GM12874 (cell line): Measurements from ENCODE around the gene RASA2.
A peak's percentile ranks its signal among the peaks of the same experiment; 100 is the strongest.

Experiments
- TF ChIP-seq, protein P1 (sequence below): IDR thresholded peaks from 2 replicates; pipeline ENCODE4 v1.5.1; 2011; ENCODE audit warnings: low read depth, mild to moderate bottlenecking, control low read depth, low read length, moderate library complexity; ENCODE audit not compliant: insufficient read depth

The RASA2 gene

DNA sequence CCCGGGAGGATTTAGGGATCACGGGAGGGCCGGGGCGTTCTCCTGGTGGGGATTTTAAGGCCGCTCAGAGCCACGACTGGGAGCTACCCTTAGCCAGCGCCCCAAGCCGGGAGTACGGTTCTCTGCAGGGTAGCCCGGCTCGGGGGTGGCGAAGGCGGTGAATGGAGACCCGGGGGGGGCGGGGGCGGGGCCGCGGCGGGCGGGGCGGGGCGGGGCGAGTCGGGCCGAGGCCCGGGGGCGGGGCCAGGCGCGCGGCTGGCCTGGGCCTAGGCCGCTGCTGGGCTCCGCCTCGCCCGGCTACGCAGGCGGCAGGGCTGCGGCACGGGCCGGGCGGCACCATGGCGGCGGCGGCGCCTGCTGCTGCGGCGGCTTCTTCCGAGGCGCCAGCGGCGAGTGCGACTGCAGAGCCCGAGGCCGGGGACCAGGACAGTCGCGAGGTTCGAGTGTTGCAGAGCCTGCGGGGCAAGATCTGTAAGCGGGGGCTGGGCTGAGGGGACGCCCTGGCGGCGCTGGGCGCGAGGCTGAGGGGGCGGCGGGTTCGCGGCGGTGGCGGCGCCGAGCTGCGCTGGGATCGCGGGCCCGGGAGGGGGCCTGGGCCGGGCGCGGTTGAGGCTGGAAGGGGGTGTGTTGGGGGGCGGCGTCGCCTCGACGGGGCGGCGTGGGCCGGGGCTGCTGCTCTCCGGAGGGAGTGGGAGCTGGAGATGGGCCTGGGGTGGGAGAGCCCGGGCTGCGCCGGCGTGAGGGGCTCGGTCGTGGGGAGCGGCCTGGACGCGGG is at the start of gene RASA2:
Gene RASA2, plus strand, starts transcription at position 282 of the 775 bp plus-strand sequence. Its CDS starts 57 bp downstream, at position 339.
- TF ChIP-seq, protein P1, sequence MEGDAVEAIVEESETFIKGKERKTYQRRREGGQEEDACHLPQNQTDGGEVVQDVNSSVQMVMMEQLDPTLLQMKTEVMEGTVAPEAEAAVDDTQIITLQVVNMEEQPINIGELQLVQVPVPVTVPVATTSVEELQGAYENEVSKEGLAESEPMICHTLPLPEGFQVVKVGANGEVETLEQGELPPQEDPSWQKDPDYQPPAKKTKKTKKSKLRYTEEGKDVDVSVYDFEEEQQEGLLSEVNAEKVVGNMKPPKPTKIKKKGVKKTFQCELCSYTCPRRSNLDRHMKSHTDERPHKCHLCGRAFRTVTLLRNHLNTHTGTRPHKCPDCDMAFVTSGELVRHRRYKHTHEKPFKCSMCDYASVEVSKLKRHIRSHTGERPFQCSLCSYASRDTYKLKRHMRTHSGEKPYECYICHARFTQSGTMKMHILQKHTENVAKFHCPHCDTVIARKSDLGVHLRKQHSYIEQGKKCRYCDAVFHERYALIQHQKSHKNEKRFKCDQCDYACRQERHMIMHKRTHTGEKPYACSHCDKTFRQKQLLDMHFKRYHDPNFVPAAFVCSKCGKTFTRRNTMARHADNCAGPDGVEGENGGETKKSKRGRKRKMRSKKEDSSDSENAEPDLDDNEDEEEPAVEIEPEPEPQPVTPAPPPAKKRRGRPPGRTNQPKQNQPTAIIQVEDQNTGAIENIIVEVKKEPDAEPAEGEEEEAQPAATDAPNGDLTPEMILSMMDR = no peak

DNA sequence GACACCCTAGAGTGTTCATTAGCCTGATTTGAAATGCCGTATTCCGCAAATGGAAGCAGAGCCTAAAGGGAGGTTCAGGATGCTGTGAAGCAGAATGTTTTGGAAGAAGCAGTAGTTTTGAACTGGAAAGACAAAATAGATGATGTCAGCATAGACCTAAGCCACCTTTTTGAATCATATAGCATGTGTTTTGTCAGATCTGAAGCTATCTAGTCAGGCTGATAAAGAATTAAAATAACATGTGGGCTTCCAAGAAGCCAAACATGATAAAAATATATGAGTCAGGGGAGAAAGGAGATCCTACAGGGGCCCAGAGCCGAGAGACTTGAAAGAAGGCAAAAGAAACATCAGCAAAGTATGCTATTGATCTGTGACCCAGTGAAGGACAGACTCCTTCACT is 47.2 kb upstream of the RASA2 start:
- TF ChIP-seq, protein P1 = no peak

GRCh38 chr3:141440942-141441341 is 45.9 kb upstream of the RASA2 start:
- TF ChIP-seq, protein P1 = no peak

GRCh38 chr3:141441381-141442364 is 45.2 kb upstream of the RASA2 start:
- TF ChIP-seq, protein P1 = peak; percentile 87

DNA sequence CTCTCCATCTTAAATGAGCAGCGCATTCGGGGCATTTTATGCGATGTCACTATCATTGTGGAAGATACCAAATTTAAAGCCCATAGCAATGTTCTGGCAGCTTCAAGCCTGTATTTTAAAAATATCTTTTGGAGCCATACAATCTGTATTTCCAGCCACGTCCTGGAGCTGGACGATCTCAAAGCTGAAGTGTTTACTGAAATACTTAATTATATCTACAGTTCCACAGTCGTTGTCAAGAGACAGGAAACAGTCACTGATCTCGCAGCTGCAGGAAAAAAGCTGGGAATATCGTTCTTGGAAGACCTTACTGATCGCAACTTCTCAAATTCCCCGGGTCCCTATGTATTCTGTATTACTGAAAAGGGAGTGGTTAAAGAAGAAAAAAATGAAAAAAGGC is 44.4 kb upstream of the RASA2 start:
- TF ChIP-seq, protein P1 = no peak

DNA sequence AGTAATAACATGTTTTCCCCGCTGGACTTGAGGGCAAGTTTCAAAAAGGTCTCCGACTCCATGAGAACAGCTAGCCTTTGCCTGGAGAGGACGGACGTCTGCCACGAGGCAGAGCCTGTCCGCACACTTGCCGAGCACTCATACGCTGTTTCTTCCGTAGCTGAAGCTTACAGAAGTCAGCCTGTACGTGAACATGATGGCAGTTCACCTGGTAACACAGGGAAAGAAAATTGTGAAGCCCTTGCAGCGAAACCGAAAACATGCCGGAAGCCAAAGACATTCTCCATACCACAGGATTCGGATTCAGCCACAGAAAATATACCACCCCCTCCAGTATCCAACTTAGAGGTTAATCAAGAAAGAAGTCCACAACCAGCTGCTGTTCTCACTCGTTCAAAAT is 43.9 kb upstream of the RASA2 start:
- TF ChIP-seq, protein P1 = no peak
